H1 (cell line): ENCODE data around the gene CEP68. TPM values are rescaled to one million over a fixed set of nuclear protein-coding genes. Genes with fewer than 3 reads are reported as not detected.

Experiments used
- CTCF ChIA-PET: fragments of 300-600 bp; sonication (Branson Sonifier 250); formaldehyde crosslinking; loops from one replicate; lab custom pipeline; 2021; ENCODE audit not compliant: partially characterized antibody; lab: Charles Lee
- POLR2A ChIA-PET: fragments of 300-600 bp; sonication (Branson Sonifier 250); formaldehyde crosslinking; loops from one replicate; lab custom pipeline; 2021; ENCODE audit warnings: inconsistent platforms; ENCODE audit not compliant: partially characterized antibody; lab: Charles Lee
- DNase-seq, 2 experiments: peaks; one replicate each; pipeline versions ENCODE4 v3.0.0 to v3.0.0-alpha.2; 2010 to 2022; ENCODE audit warnings: low spot score in 2 of 2, low read depth in 1 of 2, mixed read lengths in 1 of 2
- FAIRE-seq: peaks from 2 replicates; lab custom pipeline; 2011; peaks lifted over from hg19 to GRCh38; lab: Jason Lieb, UNC
- H2AFZ ChIP-seq: 2 replicates; pipeline ENCODE4 v1.8.1; 2012; ENCODE audit warnings: low read length, inconsistent platforms
- H2AK5ac ChIP-seq: 2 replicates; pipeline ENCODE4 v1.6.1; 2013; ENCODE audit warnings: low read depth, low read length
- H2BK120ac ChIP-seq: replicated peaks from 2 replicates; pipeline ENCODE3; 2013; ENCODE audit warnings: low read depth, low read length, inconsistent platforms
- H2BK12ac ChIP-seq: 2 replicates; pipeline ENCODE4 v1.6.1; 2013; ENCODE audit warnings: low read depth, low read length
- H2BK15ac ChIP-seq: 2 replicates; pipeline ENCODE4 v1.6.1; 2013; ENCODE audit warnings: low read length
- H2BK20ac ChIP-seq: 2 replicates; pipeline ENCODE4 v1.6.1; 2013; ENCODE audit warnings: low read length
- H2BK5ac ChIP-seq: 2 replicates; pipeline ENCODE4 v1.6.1; 2013; ENCODE audit warnings: low read depth, low read length
- H3K14ac ChIP-seq: 2 replicates; pipeline ENCODE4 v1.6.1; 2013; ENCODE audit warnings: inconsistent platforms; ENCODE audit not compliant: insufficient read length
- H3K18ac ChIP-seq: 2 replicates; pipeline ENCODE4 v1.6.1; 2013; ENCODE audit warnings: low read length; ENCODE audit errors: extremely low read depth
- H3K23ac ChIP-seq: 2 replicates; pipeline ENCODE4 v1.6.1; 2013; ENCODE audit warnings: inconsistent platforms; ENCODE audit not compliant: insufficient read length
- H3K23me2 ChIP-seq: 2 replicates; pipeline ENCODE4 v1.6.1; 2013; ENCODE audit warnings: low read depth, low read length
- H3K27ac ChIP-seq: 2 replicates; pipeline ENCODE4 v1.6.1; 2011; ENCODE audit warnings: low read depth, low read length, inconsistent platforms
- H3K27me3 ChIP-seq, 4 experiments: replicated peaks in 1 of 4; 1 replicate in 1 of 4; 2 replicates in 3 of 4; pipeline versions ENCODE4 v1.6.1 to v1.8.1; 2011 to 2013; ENCODE audit warnings: low read length in 3 of 4, mild to moderate bottlenecking in 3 of 4, inconsistent platforms in 2 of 4, mixed read lengths in 2 of 4, moderate library complexity in 1 of 4; ENCODE audit not compliant: control insufficient read depth in 3 of 4, insufficient read depth in 3 of 4; ENCODE audit errors: extremely low read depth in 1 of 4
- H3K36me3 ChIP-seq, 4 experiments: 2 replicates each; pipeline versions ENCODE4 v1.6.1 to v1.8.1; 2011 to 2013; ENCODE audit warnings: mild to moderate bottlenecking in 4 of 4, low read length in 3 of 4, moderate library complexity in 2 of 4, control low read depth in 1 of 4, inconsistent platforms in 1 of 4; ENCODE audit not compliant: insufficient read depth in 4 of 4, control insufficient read depth in 2 of 4
- H3K4ac ChIP-seq: replicated peaks from 2 replicates; pipeline ENCODE3; 2013; ENCODE audit warnings: low read length, low read depth, mixed read lengths, inconsistent platforms; ENCODE audit not compliant: insufficient read length
- H3K4me1 ChIP-seq, 4 experiments: replicated peaks in 1 of 4; 1 replicate in 1 of 4; 2 replicates in 3 of 4; pipeline versions ENCODE4 v1.6.1 to v1.8.1; 2011 to 2013; ENCODE audit warnings: low read length in 3 of 4, inconsistent platforms in 2 of 4, mixed read lengths in 1 of 4; ENCODE audit not compliant: insufficient read depth in 4 of 4, control insufficient read depth in 3 of 4
- H3K4me2 ChIP-seq, 2 experiments: 2 replicates each; pipeline versions ENCODE4 v1.6.1 to v1.8.1; 2011 to 2013; ENCODE audit warnings: low read depth in 2 of 2, low read length in 2 of 2, control low read depth in 1 of 2, inconsistent platforms in 1 of 2, mild to moderate bottlenecking in 1 of 2; ENCODE audit not compliant: insufficient read depth in 1 of 2
- H3K4me3 ChIP-seq, 4 experiments: fragments of 200-600, 300-600 bp in 1 of 4; sonication (generic), shearing (Covaris generic), sonication (Bioruptor Twin) in 1 of 4; 2 replicates each; pipeline versions ENCODE4 v1.5.1 to v1.8.1; 2011 to 2016; ENCODE audit warnings: low read length in 4 of 4, low read depth in 3 of 4, control low read depth in 2 of 4, inconsistent platforms in 2 of 4, mild to moderate bottlenecking in 2 of 4, mixed read lengths in 1 of 4, moderate library complexity in 1 of 4; ENCODE audit not compliant: insufficient read depth in 2 of 4; ENCODE audit errors: extremely low read depth in 1 of 4
- H3K56ac ChIP-seq: replicated peaks from 2 replicates; pipeline ENCODE3; 2013; ENCODE audit warnings: low read depth, mild to moderate bottlenecking, mixed read lengths, low read length, inconsistent platforms; ENCODE audit not compliant: insufficient read length
- H3K79me1 ChIP-seq: 2 replicates; pipeline ENCODE4 v1.6.1; 2013; ENCODE audit warnings: low read depth, low read length, control low read depth
- H3K79me2 ChIP-seq, 2 experiments: 2 replicates each; pipeline versions ENCODE4 v1.6.1 to v1.8.1; 2012 to 2013; ENCODE audit warnings: low read length in 2 of 2, mild to moderate bottlenecking in 2 of 2, inconsistent platforms in 1 of 2; ENCODE audit not compliant: insufficient read depth in 2 of 2, control insufficient read depth in 1 of 2
- H3K9ac ChIP-seq, 4 experiments: replicated peaks in 1 of 4; 1 replicate in 1 of 4; 2 replicates in 3 of 4; pipeline versions ENCODE4 v1.6.1 to v1.8.1; 2011 to 2013; ENCODE audit warnings: low read depth in 3 of 4, low read length in 3 of 4, control low read depth in 2 of 4, mild to moderate bottlenecking in 2 of 4, moderate library complexity in 2 of 4, inconsistent platforms in 1 of 4; ENCODE audit errors: extremely low read depth in 1 of 4
- H3K9me3 ChIP-seq, 2 experiments: 2 replicates each; pipeline versions ENCODE4 v1.6.1 to v1.8.1; 2012 to 2013; ENCODE audit warnings: mild to moderate bottlenecking in 2 of 2, moderate library complexity in 2 of 2, control low read depth in 1 of 2, inconsistent platforms in 1 of 2, low read depth in 1 of 2, low read length in 1 of 2, mixed read lengths in 1 of 2; ENCODE audit not compliant: insufficient read depth in 2 of 2
- H4K20me1 ChIP-seq, 2 experiments: replicated peaks in 1 of 2; 2 replicates each; pipeline versions ENCODE3 to v1.8.1; 2011 to 2013; ENCODE audit warnings: inconsistent platforms in 2 of 2, low read length in 2 of 2, mild to moderate bottlenecking in 1 of 2; ENCODE audit not compliant: insufficient read depth in 2 of 2, control insufficient read depth in 1 of 2
- H4K5ac ChIP-seq: 2 replicates; pipeline ENCODE4 v1.6.1; 2013; ENCODE audit warnings: low read length, low read depth, mixed read lengths, inconsistent platforms; ENCODE audit not compliant: insufficient read length
- H4K8ac ChIP-seq: 2 replicates; pipeline ENCODE4 v1.8.0; 2013; ENCODE audit warnings: mild to moderate bottlenecking, moderate library complexity, low read length, inconsistent platforms; ENCODE audit not compliant: insufficient read depth; ENCODE audit errors: extremely low read depth
- H4K91ac ChIP-seq: replicated peaks from 2 replicates; pipeline ENCODE3; 2013; ENCODE audit warnings: low read length, mixed read lengths, inconsistent platforms; ENCODE audit not compliant: insufficient read length
- JUN ChIP-seq: IDR thresholded peaks from 2 replicates; pipeline ENCODE4 v1.6.1; 2011; ENCODE audit warnings: low read depth, mild to moderate bottlenecking, improper control_type of control experiment, low read length
- JUND ChIP-seq: IDR thresholded peaks from 2 replicates; pipeline ENCODE4 v1.6.1; 2011; ENCODE audit warnings: mild to moderate bottlenecking, improper control_type of control experiment, low read length
- NRF1 ChIP-seq: IDR thresholded peaks from 2 replicates; pipeline ENCODE4 v1.6.1; 2011; ENCODE audit warnings: mild to moderate bottlenecking, low read depth, low read length, improper control_type of control experiment
- SP2 ChIP-seq: IDR thresholded peaks from 2 replicates; pipeline ENCODE4 v1.6.1; 2012; ENCODE audit warnings: mild to moderate bottlenecking, low read length, inconsistent platforms
- TAF1 ChIP-seq: IDR thresholded peaks from 2 replicates; pipeline ENCODE4 v1.6.1; 2011; ENCODE audit warnings: mild to moderate bottlenecking, low read depth, low read length
- WGBS, 2 experiments: shearing (Covaris generic) in 1 of 2; methylation state at CpG; one replicate each; pipeline versions ENCODE4 v1.1.6 to v1.1.7; 2013 to 2015; ENCODE audit warnings: low lambda C conversion rate in 2 of 2, mixed read lengths in 2 of 2, inconsistent platforms in 1 of 2, low coverage in 1 of 2, missing lambda C conversion rate in 1 of 2; ENCODE audit not compliant: insufficient replicate concordance in 2 of 2, insufficient coverage in 1 of 2, insufficient read length in 1 of 2; ENCODE audit errors: extremely low coverage in 1 of 2, missing lambda C conversion rate in 1 of 2; 5-methylcytosine and 5-hydroxymethylcytosine counted together
- polyA plus RNA-seq, 7 experiments: library from polyadenylated mRNA; depleted of rRNA in 3 of 7; stranded (reverse) in 5 of 7; unstranded in 2 of 7; fragments of >200 nt in 5 of 7; fragments of 200-250 nt in 2 of 7; gene quantifications; 1 replicate in 5 of 7; 2 replicates in 1 of 7; 4 replicates in 1 of 7; pipeline versions ENCODE4 v1.2.1 to v1.2.3, GENCODE V29; 2011 to 2013; ENCODE audit warnings: missing spikeins in 2 of 7, mixed read lengths in 2 of 7
- total RNA-seq: library from RNA; stranded (reverse); fragmentation: NEBNext Ultra II Directional; extraction: Animal tissue kit (Norgen Biotek cat#: 25700); gene quantifications from 2 replicates; pipeline ENCODE4 v1.2.1, GENCODE V29; 2021

CEP68 gene
- total and polyA plus RNA-seq, 2 of the 8 experiments (the other 6 are each of a cell fraction or from before 2014, with no cell fraction given) = 23.2 to 24.7 TPM

GRCh38 chr2:65019675-65020195, 36.5 kb upstream of the CEP68 start:
- H3K4me2 ChIP-seq = no peak overlapping the region
- H4K91ac ChIP-seq = no peak overlapping the region
- H3K36me3 ChIP-seq = no peaks in the 10 kb centered on the region
- H2BK15ac ChIP-seq = no peak overlapping the region
- H3K9ac ChIP-seq = no peak overlapping the region
- peaks cover 2 to 3% of the 10 kb centered on the region in 2 experiments for H4K20me1 ChIP-seq
- ChIA-PET CTCF (interaction anchor here (0.6 to 2.9 kb wide), 5 partner anchors 10 to 102 kb away, joined by 3 to 7 read pairs (median 4); no protein-coding TSS in a partner anchor), POLR2A (interaction anchor here (0.8 to 1.5 kb wide), 2 partner anchors 37 to 102 kb away, joined by 3 read pairs; partner anchors contain the start of gene CEP68)
- H2BK120ac ChIP-seq = no peak overlapping the region
- H3K18ac ChIP-seq = no peak overlapping the region
- no peak overlapping the region for H4K5ac ChIP-seq
- no peak overlapping the region for H3K27ac ChIP-seq
- H4K8ac ChIP-seq = no peak overlapping the region
- H2BK20ac ChIP-seq = no peak overlapping the region
- H3K23me2 ChIP-seq = no peaks in the 10 kb centered on the region
- H3K4me1 ChIP-seq = peaks cover 0 to 3% (median 0%) of the 10 kb centered on the region in 4 experiments; a peak in 1 of 7 replicates
- no peaks in the 10 kb centered on the region for H3K27me3 ChIP-seq
- H3K79me1 ChIP-seq = peaks cover 2% of the 10 kb centered on the region; the same call in 1 of the 2 replicates
- H3K9me3 ChIP-seq = no peaks in the 10 kb centered on the region
- DNase-seq (no peak), FAIRE-seq (no peak)
- H3K4me3 ChIP-seq = no peak overlapping the region
- no peak overlapping the region for H2BK5ac ChIP-seq
- no peak overlapping the region for H2BK12ac ChIP-seq
- H3K23ac ChIP-seq = no peak overlapping the region
- H3K79me2 ChIP-seq = no peaks in the 10 kb centered on the region
- H3K14ac ChIP-seq = no peak overlapping the region
- no peak overlapping the region for H3K4ac ChIP-seq
- H3K56ac ChIP-seq = no peak overlapping the region
- no peak overlapping the region for H2AK5ac ChIP-seq
- WGBS, 2 experiments = 93% methylated on average over 8 of the region's 8 CpGs; no CpG with 5 or more reads in 1 of the 2 experiments
- H2AFZ ChIP-seq = no peak overlapping the region
- TF ChIP-seq SP2 (no peak), NRF1 (no peak), JUND (no peak), TAF1 (no peak), JUN (no peak)
